ENCODE data around the gene CACNA1F.

DNA sequence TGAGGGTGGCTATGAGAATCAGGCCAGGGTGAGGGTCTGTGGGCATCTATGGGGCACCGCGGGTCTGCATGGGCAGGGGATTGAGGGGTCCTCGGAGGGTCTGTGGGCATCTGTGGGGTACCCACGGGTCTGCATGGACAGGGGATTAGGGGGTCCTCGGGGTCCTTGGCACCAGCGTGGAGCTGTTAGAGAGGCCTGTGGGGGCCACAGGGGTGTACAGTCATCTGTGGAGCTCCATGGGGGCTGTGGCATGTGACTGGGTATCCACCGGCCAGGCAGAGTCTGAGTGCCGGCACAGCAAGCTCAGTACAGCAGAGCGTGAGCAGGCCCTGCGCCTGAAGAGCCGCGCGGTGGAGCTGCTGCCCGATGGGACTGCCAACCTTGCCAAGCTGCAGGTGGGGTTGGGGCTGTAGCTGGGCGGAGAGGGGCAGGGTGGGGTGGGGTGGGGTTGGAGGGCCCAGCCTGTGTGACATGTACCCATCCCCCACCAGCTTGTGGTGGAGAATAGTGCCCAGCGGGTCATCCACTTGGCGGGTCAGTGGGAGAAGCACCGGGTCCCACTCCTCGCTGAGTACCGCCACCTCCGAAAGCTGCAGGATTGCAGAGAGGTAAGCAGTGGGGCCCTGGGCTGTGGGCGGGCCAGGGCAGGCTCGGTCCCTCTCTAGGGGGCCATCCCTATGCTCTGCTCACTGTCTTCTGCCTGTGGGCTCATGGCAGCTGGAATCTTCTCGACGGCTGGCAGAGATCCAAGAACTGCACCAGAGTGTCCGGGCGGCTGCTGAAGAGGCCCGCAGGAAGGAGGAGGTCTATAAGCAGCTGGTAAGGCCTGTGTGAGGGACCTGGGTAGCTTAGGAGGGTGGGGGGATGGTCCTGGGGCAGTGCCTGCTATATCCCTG is 15.0 kb upstream of the CACNA1F start:
- TF ChIP-seq, protein P1, sequence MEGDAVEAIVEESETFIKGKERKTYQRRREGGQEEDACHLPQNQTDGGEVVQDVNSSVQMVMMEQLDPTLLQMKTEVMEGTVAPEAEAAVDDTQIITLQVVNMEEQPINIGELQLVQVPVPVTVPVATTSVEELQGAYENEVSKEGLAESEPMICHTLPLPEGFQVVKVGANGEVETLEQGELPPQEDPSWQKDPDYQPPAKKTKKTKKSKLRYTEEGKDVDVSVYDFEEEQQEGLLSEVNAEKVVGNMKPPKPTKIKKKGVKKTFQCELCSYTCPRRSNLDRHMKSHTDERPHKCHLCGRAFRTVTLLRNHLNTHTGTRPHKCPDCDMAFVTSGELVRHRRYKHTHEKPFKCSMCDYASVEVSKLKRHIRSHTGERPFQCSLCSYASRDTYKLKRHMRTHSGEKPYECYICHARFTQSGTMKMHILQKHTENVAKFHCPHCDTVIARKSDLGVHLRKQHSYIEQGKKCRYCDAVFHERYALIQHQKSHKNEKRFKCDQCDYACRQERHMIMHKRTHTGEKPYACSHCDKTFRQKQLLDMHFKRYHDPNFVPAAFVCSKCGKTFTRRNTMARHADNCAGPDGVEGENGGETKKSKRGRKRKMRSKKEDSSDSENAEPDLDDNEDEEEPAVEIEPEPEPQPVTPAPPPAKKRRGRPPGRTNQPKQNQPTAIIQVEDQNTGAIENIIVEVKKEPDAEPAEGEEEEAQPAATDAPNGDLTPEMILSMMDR (IDR thresholded peaks at IDR 0.05) = no peak
- no peak for TF ChIP-seq POLR2A (IDR thresholded peaks at IDR 0.05)
